Measurements from ENCODE around the gene RPS6KA3. TPM values are rescaled to one million over a fixed set of nuclear protein-coding genes. Genes with fewer than 3 reads are reported as not detected.

RPS6KA3 gene
- total RNA-seq, 1 experiment from 2014 or later = 14.6 TPM

DNA sequence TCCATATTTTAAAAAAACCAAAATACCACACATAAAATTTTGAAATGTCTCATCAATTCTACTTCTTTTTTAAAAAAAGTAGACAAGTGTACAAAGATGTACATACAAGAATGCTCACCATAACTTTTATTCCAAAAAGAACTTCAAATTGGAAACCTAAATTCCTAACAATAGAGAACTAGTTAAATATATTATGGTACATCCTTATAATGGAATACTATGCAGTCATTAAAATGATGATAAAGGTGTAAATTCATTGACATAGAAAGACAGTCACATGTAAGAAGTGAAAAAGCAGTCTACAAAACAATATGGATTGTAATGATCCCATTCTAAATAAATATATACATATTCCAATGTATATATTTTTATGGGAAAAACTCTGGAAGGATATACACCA, 31.0 kb downstream of the RPS6KA3 start:
- ATAC-seq = no peak
- Mint-ChIP-seq H3K4me1 (peaks cover 4% of the 10 kb centered on the region; the same call in 1 of the 2 replicates), H3K4me3 (no peak overlapping the region), H3K9me3 (peaks cover 12% of the 10 kb centered on the region), H3K27me3 (ENCODE audit: low read depth) (no peaks in the 10 kb centered on the region; the same call in 1 of the 2 replicates), H3K36me3 (peaks cover 26% of the 10 kb centered on the region), H3K27ac (no peak overlapping the region)
- ChIA-PET POLR2A (no interaction called here), CTCF (no interaction called here)
- DNase-seq (ENCODE audit: low spot score) = no peak
- TF ChIP-seq OVOL2 (CRISPR knock-in tag; IDR thresholded peaks at IDR 0.05; ENCODE audit: borderline replicate concordance) (no peak), ZSCAN18 (CRISPR knock-in tag; IDR thresholded peaks at IDR 0.05) (no peak), ATF3 (CRISPR knock-in tag; conservative IDR thresholded peaks at IDR 0.05) (no peak), TP53 (CRISPR knock-in tag; IDR thresholded peaks at IDR 0.05) (no peak), JUN (CRISPR knock-in tag; IDR thresholded peaks at IDR 0.05) (no peak), TEAD1 (CRISPR knock-in tag; IDR thresholded peaks at IDR 0.05) (no peak), IRF2 (CRISPR knock-in tag; IDR thresholded peaks at IDR 0.05; ENCODE audit: borderline replicate concordance, low read depth) (no peak)
- TF ChIP-seq, protein P1, sequence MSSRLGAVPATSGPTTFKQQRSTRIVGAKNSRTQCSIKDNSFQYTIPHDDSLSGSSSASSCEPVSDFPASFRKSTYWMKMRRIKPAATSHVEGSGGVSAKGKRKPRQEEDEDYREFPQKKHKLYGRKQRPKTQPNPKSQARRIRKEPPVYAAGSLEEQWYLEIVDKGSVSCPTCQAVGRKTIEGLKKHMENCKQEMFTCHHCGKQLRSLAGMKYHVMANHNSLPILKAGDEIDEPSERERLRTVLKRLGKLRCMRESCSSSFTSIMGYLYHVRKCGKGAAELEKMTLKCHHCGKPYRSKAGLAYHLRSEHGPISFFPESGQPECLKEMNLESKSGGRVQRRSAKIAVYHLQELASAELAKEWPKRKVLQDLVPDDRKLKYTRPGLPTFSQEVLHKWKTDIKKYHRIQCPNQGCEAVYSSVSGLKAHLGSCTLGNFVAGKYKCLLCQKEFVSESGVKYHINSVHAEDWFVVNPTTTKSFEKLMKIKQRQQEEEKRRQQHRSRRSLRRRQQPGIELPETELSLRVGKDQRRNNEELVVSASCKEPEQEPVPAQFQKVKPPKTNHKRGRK (CRISPR knock-in tag; IDR thresholded peaks at IDR 0.05; ENCODE audit: borderline replicate concordance) = no peak
- TF ChIP-seq, protein P2, sequence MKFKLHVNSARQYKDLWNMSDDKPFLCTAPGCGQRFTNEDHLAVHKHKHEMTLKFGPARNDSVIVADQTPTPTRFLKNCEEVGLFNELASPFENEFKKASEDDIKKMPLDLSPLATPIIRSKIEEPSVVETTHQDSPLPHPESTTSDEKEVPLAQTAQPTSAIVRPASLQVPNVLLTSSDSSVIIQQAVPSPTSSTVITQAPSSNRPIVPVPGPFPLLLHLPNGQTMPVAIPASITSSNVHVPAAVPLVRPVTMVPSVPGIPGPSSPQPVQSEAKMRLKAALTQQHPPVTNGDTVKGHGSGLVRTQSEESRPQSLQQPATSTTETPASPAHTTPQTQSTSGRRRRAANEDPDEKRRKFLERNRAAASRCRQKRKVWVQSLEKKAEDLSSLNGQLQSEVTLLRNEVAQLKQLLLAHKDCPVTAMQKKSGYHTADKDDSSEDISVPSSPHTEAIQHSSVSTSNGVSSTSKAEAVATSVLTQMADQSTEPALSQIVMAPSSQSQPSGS (CRISPR knock-in tag; IDR thresholded peaks at IDR 0.05; ENCODE audit: borderline replicate concordance, low read depth) = no peak

DNA sequence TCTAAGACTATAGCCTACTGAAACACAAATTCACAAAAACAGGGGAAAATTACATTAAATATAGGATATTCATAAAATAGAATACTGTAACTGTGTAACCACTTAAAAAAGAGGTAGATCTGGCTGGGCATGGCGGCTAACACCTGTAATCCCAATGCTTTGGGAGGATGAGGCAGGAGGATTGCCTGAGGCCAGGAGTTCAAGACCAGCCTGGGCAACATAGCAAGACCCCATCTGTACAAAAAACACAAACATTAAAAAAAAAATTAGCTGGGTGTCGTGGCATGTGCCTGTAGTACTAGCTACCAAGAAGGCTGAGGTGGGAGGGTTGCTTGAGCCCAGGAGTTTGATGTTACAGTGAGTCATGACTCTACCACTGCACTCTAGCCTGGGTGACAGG, 33.4 kb downstream of the RPS6KA3 start:
- Mint-ChIP-seq H3K36me3 (peaks cover 36% of the 10 kb centered on the region), H3K27me3 (ENCODE audit: low read depth) (no peaks in the 10 kb centered on the region; the same call in 1 of the 2 replicates), H3K9me3 (peaks cover 12% of the 10 kb centered on the region), H3K4me3 (no peak overlapping the region), H3K4me1 (peaks cover 13% of the 10 kb centered on the region), H3K27ac (no peak overlapping the region)
- no peak for TF ChIP-seq ZBTB21 (CRISPR knock-in tag; IDR thresholded peaks at IDR 0.05; ENCODE audit: borderline replicate concordance)
- TF ChIP-seq USF2 (CRISPR knock-in tag; IDR thresholded peaks at IDR 0.05) = no peak
- no peak for TF ChIP-seq PRRX2 (CRISPR knock-in tag; IDR thresholded peaks at IDR 0.05)
- TF ChIP-seq CREB1 (CRISPR knock-in tag; IDR thresholded peaks at IDR 0.05) = no peak
- no peak for TF ChIP-seq SMAD4 (CRISPR knock-in tag; IDR thresholded peaks at IDR 0.05)
- TF ChIP-seq ZNF232 (CRISPR knock-in tag; IDR thresholded peaks at IDR 0.05) = no peak
- TF ChIP-seq MXD4 (CRISPR knock-in tag; IDR thresholded peaks at IDR 0.05; ENCODE audit: borderline replicate concordance) = no peak
- no peak for TF ChIP-seq ATF3 (CRISPR knock-in tag; conservative IDR thresholded peaks at IDR 0.05)
- TF ChIP-seq ZNF671 (CRISPR knock-in tag; IDR thresholded peaks at IDR 0.05) = no peak
- TF ChIP-seq NFATC4 (CRISPR knock-in tag; IDR thresholded peaks at IDR 0.05) = no peak
- TF ChIP-seq HMGA2 (CRISPR knock-in tag; IDR thresholded peaks at IDR 0.05) = no peak
- TF ChIP-seq TEAD4 (CRISPR knock-in tag; IDR thresholded peaks at IDR 0.05) = no peak
- no peak for TF ChIP-seq GABPB1 (CRISPR knock-in tag; IDR thresholded peaks at IDR 0.05)
- TF ChIP-seq CTCF (IDR thresholded peaks at IDR 0.05) = no peak
- no peak for TF ChIP-seq ZNF263 (CRISPR knock-in tag; IDR thresholded peaks at IDR 0.05; ENCODE audit: low read depth)
- TF ChIP-seq GTF2I (CRISPR knock-in tag; conservative IDR thresholded peaks at IDR 0.05) = no peak
- CTCF ChIA-PET = no interaction called here
- ATAC-seq (no peak), DNase-seq (ENCODE audit: low spot score) (no peak)
- POLR2A ChIA-PET = no interaction called here
